NCI-H2171 treated with DMSO at 0.1 percent for 48 hours (cell line): ENCODE measurements around the gene NUP210L.
"Not testable (repeated sequence)": the region's sequence is repeated elsewhere in the genome, so short reads cannot be mapped to it uniquely, and the experiment has no call there.

Experiments used
- DNase-seq: peaks from one replicate; lab custom pipeline; 2025; lab: John Stamatoyannopoulos, UW

Gene NUP210L

DNA sequence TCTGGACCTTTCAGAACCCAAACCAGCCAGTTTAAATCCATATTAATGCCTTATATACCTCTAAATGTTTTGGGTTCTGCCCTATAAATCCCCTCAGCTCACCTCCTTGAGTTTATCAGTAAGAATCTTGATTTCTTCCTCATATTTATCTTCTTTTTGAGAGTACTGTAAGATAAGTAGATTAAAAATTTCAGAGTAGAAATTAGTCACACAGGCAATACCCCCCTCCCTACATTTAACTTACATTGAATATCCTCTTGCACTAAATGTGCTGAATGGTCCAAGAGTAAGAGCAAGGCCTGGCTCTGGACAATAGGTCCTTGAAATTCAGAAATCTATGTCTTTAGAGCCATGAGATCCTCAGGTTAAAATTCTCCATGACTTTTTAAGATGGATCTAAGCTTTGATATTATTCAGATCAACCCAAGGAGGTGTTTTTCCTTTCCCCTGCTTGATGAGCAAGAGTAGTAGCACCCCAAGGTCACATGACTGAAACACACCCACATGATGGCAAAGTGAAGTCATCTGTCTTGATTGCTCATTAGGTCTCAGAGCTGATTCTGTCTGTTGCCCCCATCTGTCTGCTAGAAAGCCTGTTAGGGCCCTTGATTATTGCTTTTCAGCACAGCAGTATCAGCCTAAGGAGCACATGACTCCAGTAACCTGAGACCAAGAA, 15.8 kb upstream of the NUP210L start:
- peak; percentile 17 for DNase-seq

DNA sequence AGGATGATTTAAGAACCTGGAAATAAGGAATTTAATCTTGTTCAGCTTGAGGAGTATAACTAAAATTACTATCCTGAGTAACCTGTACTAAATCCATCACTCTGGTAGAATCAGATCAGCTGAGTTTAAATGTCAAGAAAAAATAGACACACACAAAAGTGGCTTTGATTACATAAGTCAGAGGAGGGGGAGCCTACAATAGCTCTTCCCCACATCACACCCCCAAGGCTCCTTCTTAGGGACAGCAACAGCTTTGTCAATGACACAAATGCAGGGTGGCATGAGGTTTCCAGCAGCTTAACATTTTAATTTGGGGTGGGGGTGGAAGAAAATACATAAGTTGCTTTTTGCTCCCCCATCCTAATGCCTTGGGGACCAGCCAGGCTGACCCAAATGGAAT, 12.6 kb upstream of the NUP210L start:
- no peak for DNase-seq

DNA sequence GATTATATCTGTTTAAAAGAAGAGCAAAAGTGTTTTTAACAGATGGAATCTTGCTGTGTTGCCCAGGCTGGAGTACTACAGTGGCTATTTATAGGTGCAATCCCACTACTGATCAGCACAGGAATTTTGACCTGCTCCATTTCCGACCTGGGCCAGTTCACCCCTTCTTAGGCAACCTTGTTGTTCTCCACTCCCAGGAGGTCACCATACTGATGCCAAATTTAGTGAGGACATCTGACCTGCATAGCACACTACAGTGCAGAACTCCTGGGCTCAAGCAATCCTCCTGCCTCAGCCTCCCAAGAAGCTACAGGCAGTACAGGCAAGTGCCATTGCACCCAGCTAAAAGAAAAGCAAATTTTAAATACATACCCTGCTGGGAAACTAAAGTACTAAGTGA, 11.3 kb upstream of the NUP210L start:
- DNase-seq = no peak

DNA sequence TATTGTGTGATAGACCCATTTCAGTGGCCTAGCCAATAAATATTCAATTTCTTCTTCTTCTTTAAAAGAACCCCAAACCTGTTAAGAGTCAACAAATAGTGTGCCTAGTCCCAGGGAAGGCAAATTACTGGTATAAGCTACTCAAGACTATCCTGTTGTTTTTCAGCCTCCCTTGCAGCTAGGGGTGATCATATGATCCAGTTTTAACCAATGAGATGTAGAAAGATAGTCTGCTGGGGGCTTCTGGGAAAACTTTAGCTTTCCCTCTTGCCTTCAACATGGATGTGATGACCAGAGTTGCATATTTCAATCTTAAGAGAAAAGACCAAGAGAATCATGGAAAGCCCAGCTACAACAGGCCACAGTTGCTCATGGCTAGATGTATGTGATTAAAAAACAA, 4.7 kb upstream of the NUP210L start:
- DNase-seq = no peak

DNA sequence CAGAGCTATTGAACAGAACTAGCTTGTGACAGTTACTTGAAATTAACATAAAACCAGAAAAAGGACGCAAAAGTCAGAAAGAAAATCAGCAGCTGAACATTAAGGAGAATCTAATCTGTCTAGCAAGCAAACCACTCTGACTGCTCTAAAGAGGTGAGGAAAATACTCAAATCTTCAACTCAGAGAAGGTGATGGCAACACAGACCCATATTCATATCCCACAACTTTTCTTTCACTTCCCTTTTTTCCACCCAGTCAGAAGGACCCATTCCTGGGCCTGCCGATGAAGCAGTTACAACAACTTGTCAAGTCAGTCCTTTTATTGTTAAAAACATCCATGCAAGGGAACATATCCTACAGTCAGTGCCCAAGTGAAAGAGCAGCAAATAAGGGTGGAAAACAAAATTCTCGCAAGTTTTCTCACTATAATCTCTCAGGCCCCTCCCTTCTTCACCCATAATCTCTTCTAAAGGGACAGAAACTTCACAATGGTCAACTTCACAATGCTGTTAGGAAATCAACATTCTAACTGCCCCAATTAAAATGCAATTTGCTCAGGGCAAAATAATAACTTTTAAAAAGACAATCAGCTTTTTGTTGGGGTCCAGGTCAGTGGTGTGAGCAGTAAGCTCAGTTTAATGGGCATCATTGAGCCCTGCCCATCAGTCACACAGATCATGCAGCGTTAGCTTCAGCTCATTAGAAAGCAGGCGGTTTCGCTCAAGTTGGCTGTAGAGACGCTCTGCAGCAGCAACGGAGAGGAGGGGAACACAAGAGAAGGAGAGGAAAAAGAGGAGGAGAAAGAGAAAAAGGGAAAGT, 3.6 kb upstream of the NUP210L start:
- DNase-seq = no peak

DNA sequence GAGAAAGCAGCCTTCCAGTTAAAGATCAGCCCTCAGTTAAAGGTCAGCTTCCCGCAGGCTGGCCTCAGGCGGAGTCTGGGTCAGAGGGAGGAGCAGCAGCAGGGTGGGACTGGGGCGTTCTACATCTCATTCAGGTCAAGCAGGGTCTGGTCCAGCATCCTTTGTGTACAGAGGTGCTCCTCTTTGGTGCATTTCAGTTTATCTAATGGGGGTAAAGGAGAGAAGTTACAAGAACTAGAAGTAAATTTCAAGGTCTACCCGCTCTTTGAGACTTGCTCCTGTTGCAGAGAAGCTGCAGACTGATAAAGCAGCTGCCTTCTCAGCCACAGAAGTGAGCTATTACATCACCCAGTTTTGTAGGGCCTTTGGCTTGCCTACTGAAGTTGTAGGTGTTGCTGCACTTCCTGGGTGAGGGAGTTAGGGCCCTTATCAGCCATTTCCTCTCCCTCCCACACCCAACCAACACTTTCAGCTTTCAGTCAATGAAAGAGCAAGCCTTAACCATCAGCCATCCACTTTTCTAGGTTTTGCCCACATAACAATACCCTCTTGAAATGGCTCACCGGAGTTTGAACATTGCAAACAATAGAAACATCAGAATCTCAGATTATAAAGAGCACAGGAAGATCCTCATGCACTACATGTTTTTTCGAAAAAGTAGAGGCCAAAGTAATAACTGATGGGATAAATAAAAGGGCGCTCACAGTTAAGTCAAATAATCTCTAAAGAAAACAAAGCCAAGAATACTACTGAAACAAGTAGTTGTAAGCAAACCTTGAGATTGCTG, 2.8 kb upstream of the NUP210L start:
- no peak for DNase-seq

DNA sequence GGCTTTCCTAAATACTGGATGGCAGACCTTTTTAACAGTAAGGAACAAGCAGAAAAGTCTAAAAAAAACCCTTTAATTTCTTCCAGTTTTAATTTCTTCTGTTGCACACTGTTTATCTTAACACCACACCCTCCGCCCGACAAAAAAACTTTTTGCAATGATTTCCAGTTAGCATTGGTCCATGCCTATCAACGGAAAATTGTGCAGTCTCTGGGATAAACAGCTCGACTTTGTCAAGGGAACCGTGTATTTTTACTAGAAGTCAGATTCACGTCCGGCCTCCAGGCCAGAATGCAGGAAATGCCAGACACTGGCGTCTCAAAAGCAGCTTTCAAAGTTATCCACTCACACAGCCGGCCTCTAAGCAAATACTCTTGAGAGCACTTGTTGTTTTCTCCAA, 378 bp upstream of the NUP210L start:
- DNase-seq = no peak

DNA sequence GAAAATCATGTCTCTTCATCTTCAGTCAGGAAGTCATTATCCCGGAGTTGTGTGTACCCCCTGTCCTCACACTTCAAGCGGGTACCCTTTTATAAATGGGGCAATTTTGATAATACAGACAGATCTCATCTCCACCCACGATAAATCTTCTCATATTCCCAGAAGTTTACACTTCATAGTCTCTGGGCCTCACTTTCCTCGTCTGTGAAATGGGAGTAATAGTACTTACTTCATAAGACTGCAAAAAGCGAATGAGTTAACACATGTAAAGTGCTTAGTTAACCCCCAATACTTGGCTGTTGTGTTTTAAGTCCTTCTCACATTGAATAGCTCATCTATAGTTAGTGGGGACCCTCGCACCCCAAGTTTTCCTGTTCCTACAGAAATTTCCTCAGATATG, 820 bp downstream of the NUP210L start:
- no peak for DNase-seq

DNA sequence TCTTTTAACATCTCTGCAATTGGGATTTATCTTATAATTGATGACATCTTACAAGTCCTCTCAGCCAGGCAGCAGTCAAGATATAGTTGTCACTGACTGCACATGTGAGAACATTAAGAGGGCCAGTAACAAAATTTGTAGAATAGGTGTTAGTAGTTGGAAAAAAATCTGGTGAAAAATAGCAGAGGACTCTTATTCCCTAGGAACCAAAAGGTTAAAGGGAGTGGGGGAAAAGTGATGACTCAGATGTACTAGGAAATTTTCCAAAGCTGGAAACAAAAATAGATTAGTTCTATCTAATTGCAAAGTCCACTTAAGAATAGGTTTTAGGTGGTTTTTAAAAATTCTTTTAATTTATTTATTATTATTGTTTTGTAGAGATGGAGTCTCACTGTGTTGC, 3.6 kb downstream of the NUP210L start:
- DNase-seq = no peak

DNA sequence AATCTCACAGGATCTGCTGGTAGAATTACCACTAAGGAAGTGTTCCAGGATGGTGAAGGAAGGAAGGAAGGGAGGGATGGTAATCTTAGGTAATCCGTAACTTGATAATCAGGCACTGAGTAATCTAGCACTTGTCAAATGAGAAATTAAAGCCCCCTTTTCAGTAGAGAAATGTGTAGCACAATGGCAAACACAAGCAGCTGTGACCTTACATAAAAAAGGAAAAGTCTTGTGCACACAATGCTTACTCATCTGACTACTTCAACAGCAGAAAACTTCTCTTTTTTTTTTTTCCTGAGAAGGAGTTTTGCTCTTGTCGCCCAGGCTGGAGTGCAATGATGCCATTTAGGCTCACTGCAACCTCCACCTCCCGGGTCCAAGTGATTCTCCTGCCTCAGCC, 6.1 kb downstream of the NUP210L start:
- no peak for DNase-seq

DNA sequence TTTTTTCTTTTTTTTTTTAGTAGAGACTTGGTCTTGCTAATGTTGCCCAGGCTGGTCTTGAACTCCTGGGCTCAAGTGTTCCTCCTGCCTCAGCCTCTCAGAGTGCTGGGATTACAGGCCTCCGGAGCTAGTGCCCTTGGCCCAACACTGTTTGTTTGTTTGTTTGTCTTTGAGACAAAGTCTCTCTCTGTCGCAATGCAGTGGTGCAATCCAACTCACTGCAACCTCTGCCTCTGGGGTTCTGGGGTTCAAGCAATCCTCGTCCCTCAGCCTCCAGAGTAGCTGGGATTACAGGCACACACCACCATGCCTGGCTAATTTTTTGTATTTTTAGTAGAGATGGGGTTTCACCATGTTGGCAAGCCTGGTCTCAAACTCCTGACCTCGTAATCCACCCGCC, 7.4 kb downstream of the NUP210L start:
- DNase-seq = not testable (repeated sequence)

DNA sequence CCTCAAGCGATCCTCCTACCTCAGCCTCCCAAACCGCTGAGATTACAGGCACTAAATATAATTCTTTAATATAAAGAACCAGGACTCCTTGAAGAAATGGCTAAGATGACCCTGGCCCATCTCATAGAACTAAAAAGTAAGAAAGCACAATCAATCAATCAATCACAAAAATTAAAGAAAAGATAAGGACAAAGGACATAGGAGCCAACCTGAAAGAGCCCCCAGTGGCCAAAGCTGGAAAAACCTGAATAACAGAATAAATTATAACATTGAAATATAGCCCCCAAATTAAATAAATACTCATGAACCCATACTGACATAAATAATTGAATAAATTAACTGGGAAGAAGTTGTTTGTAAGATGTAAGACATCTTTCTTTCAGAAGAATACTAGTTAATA, 8.9 kb downstream of the NUP210L start:
- no peak for DNase-seq

DNA sequence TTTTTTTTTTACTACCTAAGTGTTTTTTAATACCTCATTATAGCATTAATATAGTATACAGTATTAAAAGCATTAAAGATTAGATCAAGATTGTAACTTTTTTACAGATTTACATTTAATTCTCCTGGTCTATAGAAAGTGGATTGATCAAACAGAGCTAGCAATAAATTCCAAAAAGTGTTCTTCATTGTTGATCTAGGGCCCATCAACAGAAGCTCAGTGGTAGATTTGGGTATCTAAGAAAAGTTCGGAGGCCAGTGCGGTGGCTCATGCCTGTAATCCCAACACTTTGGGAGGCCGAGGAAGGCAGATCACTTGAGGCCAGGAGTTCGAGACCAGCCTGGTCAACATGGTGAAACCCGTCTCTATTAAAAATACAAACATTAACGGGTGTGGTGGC, 12.5 kb downstream of the NUP210L start:
- no peak for DNase-seq

DNA sequence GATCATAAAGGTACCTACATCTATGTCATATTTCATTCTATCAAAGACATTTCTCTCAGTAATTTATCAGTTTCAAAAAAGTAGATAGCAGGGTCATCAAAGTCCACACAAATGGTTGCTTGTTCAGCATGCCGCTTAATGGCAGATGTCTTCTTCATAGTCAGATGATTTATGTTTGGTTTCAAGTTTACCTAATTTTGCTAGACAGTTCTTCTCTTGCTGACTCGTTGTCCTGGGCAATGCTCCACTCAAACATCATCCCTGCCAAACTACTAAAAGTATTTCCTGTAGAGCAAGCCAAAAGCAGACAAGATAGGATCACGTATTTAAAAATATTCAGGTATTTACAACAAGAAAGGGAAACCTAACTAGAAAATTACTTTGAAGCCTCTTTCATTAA, 13.6 kb downstream of the NUP210L start:
- no peak for DNase-seq

DNA sequence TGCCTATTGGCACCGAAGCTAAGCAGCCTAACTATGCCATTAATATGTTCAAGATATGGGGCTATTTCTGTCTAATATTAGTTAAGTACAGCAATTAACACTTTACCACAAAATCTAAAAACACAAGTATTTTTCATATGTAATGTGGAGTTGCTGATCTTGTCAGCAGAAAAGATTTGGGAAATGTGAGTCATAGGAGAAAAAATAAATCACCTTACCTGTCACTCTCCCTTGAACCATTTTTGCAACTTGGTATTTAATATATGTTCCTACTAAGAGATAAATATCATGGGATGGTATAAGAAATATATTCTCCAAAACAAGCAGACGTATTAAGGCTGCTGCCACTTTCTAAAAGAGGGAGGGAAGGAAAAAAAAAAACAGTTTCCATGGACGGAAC, 17.0 kb downstream of the NUP210L start:
- DNase-seq = no peak

DNA sequence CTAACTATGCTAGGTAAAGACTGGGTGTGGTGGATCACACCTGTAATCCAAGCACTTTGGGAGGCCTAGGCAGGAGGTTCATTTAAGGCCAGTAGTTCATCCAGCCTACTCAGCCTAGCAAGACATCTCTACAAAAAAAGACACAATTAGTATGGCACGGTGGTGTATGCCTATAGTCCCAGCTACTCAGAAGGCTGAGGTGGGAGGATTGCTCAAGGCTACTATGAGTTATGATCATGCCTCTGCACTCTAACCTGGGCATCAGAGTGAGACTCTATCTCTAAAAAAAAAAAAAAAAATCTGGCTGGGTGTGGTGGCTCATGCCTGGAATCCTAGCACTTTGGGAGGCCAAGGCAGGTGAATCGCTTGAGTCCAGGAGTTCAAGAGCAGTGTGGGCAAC, 21.6 kb downstream of the NUP210L start:
- no peak for DNase-seq

DNA sequence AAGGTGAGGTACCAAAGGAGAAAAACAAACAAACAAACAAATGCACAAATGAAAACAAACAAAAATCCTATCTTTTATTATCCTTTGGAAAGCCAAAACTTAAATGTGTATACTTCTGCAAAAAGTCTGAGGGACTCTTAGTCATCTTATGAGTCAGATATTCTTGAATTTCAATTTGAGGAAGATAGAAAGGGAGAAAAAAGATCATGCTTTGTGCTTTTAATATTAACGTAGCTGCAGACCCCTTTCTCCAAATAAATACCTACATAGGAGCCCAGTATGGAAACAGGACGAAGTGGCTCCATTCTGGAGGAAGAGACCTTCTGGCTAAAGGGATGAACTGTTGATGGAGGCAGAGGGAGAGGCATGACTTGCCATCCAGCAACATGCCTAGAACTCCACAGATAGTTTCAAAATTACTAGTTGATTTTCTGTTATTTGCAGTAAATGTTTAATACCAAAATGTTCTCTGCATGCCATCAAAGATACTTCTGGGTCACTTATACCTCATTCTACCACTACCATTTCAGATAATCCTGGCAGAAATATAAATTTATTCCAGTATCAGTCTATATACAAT, 25.4 kb downstream of the NUP210L start:
- no peak for DNase-seq

DNA sequence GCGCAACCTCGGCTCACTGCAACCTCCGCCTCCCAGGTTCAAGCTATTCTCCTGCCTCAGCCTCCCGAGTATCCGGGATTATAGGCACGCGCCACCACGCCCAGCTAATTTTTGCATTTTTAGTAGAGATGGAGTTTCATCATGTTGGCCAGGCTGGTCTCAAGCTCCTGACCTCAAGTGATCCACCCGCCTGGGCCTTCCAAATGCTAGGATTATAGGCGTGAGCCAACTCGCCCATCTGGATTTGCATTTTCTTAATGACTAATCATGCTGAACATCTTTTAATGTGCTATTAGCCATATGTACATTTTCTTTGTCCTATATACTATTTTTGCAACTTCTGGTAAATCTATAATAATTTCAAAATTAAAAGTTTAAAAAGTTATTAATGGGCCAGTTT, 31.7 kb downstream of the NUP210L start:
- not testable (repeated sequence) for DNase-seq

DNA sequence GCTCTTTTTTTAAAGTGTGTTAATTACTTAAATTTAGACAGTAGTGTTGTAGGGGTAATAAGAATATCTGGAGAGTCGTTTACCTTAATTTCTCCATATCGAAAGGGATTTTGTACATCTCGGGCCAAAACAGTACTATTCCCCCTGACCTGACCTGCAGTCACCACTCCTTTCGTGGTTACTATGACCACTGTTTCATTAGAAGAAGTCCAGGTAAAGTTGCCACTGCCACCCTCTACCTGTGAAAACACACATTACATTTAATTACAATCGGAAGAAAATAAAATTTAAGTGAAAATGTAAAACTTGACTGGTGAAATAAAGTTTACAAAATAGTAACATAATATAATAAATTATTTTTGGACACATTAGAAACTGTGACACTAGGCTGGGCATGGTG, 37.2 kb downstream of the NUP210L start:
- no peak for DNase-seq

DNA sequence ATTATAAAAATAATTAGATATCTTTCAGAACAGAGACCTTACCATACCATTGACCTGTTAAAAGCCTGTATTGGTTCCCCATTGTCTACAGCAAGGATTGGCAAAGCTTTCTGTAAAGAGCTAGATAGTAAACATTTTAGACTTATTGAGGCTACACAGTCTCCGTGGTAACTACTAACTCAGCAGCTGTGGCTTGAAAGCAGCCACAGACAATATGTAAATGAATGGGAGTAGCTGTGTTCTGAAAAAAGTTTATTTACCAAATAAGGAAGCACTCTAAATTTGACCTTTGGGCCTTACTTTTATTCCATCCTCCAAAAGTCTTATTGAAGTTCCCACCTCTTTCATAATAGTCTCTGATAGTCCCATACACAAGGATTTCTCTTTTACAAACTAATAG, 39.7 kb downstream of the NUP210L start:
- DNase-seq = no peak

DNA sequence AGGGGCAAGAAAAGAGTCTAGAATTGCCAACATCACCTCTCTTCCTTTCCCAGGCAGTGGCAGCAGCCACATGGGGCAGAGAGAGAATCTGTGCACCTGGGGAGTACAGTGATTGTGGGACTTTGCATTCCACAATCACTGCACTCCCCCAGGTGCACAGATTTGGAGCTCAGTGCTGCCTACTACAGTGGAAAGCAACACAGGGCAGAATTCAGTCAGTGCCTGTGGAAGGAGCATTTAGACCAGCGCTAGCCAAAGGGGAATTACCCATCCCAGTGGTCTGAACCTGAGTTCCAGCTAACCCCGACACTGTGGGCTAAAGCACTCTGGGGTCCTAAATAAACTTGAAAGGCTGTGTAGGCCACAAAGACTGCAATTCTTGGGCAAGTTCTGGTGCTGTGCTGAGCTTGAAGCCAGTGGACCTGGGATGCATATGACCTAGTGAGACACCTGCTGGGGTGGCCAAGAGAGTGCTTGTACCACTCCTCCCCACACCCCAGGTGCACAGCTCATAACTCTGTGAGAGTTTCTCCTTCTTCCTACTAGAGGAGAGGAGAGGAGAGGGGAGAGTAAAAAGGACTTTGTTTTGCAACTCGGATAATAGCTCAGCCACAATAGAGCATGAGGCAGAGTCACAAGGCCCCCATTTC, 50.3 kb downstream of the NUP210L start:
- no peak for DNase-seq

DNA sequence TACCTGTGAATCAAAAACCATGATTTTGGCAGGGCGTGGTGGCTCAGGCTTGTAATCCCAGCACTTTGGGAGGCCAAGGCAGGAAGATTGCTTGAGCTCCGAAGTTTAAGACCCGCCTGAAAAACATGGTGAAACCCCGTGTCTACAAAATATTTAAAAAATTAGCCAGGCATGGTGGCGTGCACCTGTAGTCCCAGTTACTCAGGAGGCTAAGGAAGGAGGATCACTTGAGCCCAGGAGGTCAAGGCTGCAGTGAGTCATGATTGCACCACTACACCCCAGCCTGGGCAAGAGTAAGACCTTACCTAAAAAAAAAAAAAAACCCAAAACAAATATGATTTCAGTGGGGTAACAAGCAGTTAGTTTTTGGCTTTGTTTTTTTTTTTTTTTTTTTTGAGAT, 54.7 kb downstream of the NUP210L start:
- DNase-seq = not testable (repeated sequence)
